Activated CD8-positive, alpha-beta memory T cell treated with anti-CD3 and anti-CD28 coated beads, Interleukin-2, amount 50 U/mL, for 24 hours (primary cell): ENCODE data around the gene CELF2.
"Not testable (repeated sequence)": the region's sequence is repeated elsewhere in the genome, so short reads cannot be mapped to it uniquely, and the experiment has no call there.

Experiments
- DNase-seq: peaks from one replicate; pipeline ENCODE4 v3.0.0-alpha.2; 2020; ENCODE audit errors: extremely low read depth

The CELF2 gene

GRCh38 chr10:11017570-11018431, at the start of gene CELF2:
Gene CELF2, plus strand, starts transcription at chr10:11017872. Its CDS starts 218 bp downstream, at chr10:11018090.
- DNase-seq: peak; percentile 3

GRCh38 chr10:10968257-10968588, 49.4 kb upstream of the CELF2 start:
- DNase-seq: no peak

GRCh38 chr10:10973310-10973709, 44.4 kb upstream of the CELF2 start:
- no peak for DNase-seq

GRCh38 chr10:10975647-10976046, 42.0 kb upstream of the CELF2 start:
- no peak for DNase-seq

- no peak for DNase-seq
Observed at GRCh38 chr10:10976652-10977051, 41.0 kb upstream of the CELF2 start.

GRCh38 chr10:10977226-10977956, 40.3 kb upstream of the CELF2 start:
- DNase-seq: no peak

GRCh38 chr10:10977978-10978377, 39.7 kb upstream of the CELF2 start:
- DNase-seq: no peak

GRCh38 chr10:10985361-10985760, 32.3 kb upstream of the CELF2 start:
- no peak for DNase-seq

GRCh38 chr10:10986606-10987005, 31.1 kb upstream of the CELF2 start:
- DNase-seq: no peak

- DNase-seq: no peak
Observed at GRCh38 chr10:10987111-10987510, 30.6 kb upstream of the CELF2 start.

- no peak for DNase-seq
Observed at GRCh38 chr10:10989669-10990068, 28.0 kb upstream of the CELF2 start.

GRCh38 chr10:10991144-10991543, 26.5 kb upstream of the CELF2 start:
- no peak for DNase-seq

- DNase-seq: no peak
Observed at GRCh38 chr10:10992072-10992471, 25.6 kb upstream of the CELF2 start.

GRCh38 chr10:10992961-10993714, 24.5 kb upstream of the CELF2 start:
- no peak for DNase-seq

GRCh38 chr10:10993785-10994184, 23.9 kb upstream of the CELF2 start:
- DNase-seq: no peak

- DNase-seq: no peak
Observed at GRCh38 chr10:10994360-10994759, 23.3 kb upstream of the CELF2 start.

GRCh38 chr10:10995120-10995519, 22.6 kb upstream of the CELF2 start:
- no peak for DNase-seq

- no peak for DNase-seq
Observed at GRCh38 chr10:10996966-10997620, 20.6 kb upstream of the CELF2 start.

- DNase-seq: not testable (repeated sequence)
Observed at GRCh38 chr10:10999501-10999900, 18.2 kb upstream of the CELF2 start.

- no peak for DNase-seq
Observed at GRCh38 chr10:11002485-11002884, 15.2 kb upstream of the CELF2 start.

- no peak for DNase-seq
Observed at GRCh38 chr10:11002916-11003315, 14.8 kb upstream of the CELF2 start.

- no peak for DNase-seq
Observed at GRCh38 chr10:11003679-11004078, 14.0 kb upstream of the CELF2 start.
